HL-60 (cell line): Measurements from ENCODE around the gene DLG5.

Experiments
- DNase-seq, 2 experiments: peaks; one replicate each; pipeline ENCODE4 v3.0.0-alpha.2; 2010 to 2020; ENCODE audit warnings: low read depth in 1 of 2, low spot score in 1 of 2
- H3K27ac ChIP-seq: fragments of 250-450 bp; sonication (Bioruptor Pico); replicated peaks from 2 replicates; pipeline ENCODE4 v1.5.1; 2020; ENCODE audit warnings: mild to moderate bottlenecking, moderate library complexity
- H3K27me3 ChIP-seq: fragments of 250-450 bp; sonication (Bioruptor Pico); 2 replicates; pipeline ENCODE4 v1.5.1; 2021; ENCODE audit warnings: mild to moderate bottlenecking, moderate library complexity; ENCODE audit not compliant: insufficient read depth, poor library complexity, severe bottlenecking
- H3K4me3 ChIP-seq: replicated peaks from 2 replicates; pipeline ENCODE4 v1.5.1; 2011; ENCODE audit warnings: mild to moderate bottlenecking, control low read depth, low read length; ENCODE audit not compliant: insufficient read depth
- GABPA ChIP-seq: IDR thresholded peaks from 2 replicates; pipeline ENCODE4 v1.6.1; 2012; ENCODE audit warnings: low read depth
- POLR2AphosphoS5 ChIP-seq: IDR thresholded peaks from 2 replicates; pipeline ENCODE4 v1.6.1; 2012; ENCODE audit warnings: low read depth
- SPI1 ChIP-seq: IDR thresholded peaks from 2 replicates; pipeline ENCODE4 v1.6.1; 2012; ENCODE audit warnings: low read depth, mild to moderate bottlenecking, borderline replicate concordance
- TF ChIP-seq, protein P1 (sequence below): IDR thresholded peaks from one replicate; pipeline ENCODE4 v1.5.1; 2011; ENCODE audit warnings: low read length, control low read depth, inconsistent platforms; ENCODE audit not compliant: insufficient read depth
- TF ChIP-seq, protein P2 (sequence below): IDR thresholded peaks from 2 replicates; pipeline ENCODE4 v1.6.1; 2012; ENCODE audit warnings: low read depth; ENCODE audit not compliant: insufficient replicate concordance

Gene DLG5

GRCh38 chr10:77817541-77817940 lies 109.0 kb downstream of the DLG5 start:
- Histone ChIP-seq H3K27me3 (no peaks in the 10 kb centered on the region), H3K4me3 (no peak overlapping the region), H3K27ac (no peak overlapping the region)
- TF ChIP-seq, protein P1, sequence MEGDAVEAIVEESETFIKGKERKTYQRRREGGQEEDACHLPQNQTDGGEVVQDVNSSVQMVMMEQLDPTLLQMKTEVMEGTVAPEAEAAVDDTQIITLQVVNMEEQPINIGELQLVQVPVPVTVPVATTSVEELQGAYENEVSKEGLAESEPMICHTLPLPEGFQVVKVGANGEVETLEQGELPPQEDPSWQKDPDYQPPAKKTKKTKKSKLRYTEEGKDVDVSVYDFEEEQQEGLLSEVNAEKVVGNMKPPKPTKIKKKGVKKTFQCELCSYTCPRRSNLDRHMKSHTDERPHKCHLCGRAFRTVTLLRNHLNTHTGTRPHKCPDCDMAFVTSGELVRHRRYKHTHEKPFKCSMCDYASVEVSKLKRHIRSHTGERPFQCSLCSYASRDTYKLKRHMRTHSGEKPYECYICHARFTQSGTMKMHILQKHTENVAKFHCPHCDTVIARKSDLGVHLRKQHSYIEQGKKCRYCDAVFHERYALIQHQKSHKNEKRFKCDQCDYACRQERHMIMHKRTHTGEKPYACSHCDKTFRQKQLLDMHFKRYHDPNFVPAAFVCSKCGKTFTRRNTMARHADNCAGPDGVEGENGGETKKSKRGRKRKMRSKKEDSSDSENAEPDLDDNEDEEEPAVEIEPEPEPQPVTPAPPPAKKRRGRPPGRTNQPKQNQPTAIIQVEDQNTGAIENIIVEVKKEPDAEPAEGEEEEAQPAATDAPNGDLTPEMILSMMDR, result no peak
- TF ChIP-seq GABPA (no peak), POLR2AphosphoS5 (no peak), SPI1 (no peak)
- TF ChIP-seq, protein P2, sequence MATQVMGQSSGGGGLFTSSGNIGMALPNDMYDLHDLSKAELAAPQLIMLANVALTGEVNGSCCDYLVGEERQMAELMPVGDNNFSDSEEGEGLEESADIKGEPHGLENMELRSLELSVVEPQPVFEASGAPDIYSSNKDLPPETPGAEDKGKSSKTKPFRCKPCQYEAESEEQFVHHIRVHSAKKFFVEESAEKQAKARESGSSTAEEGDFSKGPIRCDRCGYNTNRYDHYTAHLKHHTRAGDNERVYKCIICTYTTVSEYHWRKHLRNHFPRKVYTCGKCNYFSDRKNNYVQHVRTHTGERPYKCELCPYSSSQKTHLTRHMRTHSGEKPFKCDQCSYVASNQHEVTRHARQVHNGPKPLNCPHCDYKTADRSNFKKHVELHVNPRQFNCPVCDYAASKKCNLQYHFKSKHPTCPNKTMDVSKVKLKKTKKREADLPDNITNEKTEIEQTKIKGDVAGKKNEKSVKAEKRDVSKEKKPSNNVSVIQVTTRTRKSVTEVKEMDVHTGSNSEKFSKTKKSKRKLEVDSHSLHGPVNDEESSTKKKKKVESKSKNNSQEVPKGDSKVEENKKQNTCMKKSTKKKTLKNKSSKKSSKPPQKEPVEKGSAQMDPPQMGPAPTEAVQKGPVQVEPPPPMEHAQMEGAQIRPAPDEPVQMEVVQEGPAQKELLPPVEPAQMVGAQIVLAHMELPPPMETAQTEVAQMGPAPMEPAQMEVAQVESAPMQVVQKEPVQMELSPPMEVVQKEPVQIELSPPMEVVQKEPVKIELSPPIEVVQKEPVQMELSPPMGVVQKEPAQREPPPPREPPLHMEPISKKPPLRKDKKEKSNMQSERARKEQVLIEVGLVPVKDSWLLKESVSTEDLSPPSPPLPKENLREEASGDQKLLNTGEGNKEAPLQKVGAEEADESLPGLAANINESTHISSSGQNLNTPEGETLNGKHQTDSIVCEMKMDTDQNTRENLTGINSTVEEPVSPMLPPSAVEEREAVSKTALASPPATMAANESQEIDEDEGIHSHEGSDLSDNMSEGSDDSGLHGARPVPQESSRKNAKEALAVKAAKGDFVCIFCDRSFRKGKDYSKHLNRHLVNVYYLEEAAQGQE, result no peak
- DNase-seq, result no peak

GRCh38 chr10:77816311-77816710 lies 110.2 kb downstream of the DLG5 start:
- TF ChIP-seq SPI1, result no peak
- TF ChIP-seq POLR2AphosphoS5, result no peak
- TF ChIP-seq, protein P2, result no peak
- TF ChIP-seq, protein P1, result no peak
- TF ChIP-seq GABPA, result no peak
- H3K27ac ChIP-seq, result no peak overlapping the region
- DNase-seq, result no peak
- no peak overlapping the region for H3K4me3 ChIP-seq
- no peaks in the 10 kb centered on the region for H3K27me3 ChIP-seq

GRCh38 chr10:77812741-77813140 lies 113.8 kb downstream of the DLG5 start:
- no peak overlapping the region for H3K27ac ChIP-seq
- TF ChIP-seq GABPA (no peak), SPI1 (no peak), POLR2AphosphoS5 (no peak)
- TF ChIP-seq, protein P2, result no peak
- TF ChIP-seq, protein P1, result no peak
- no peak overlapping the region for H3K4me3 ChIP-seq
- DNase-seq, result no peak
- no peaks in the 10 kb centered on the region for H3K27me3 ChIP-seq
